HEK293T (cell line): ENCODE data around the gene SLC8A1.

Experiments
- CTCF ChIA-PET: fragments of 350-600 bp; formaldehyde crosslinking; extraction: SDS; loops from one replicate; lab custom pipeline; 2021; ENCODE audit warnings: antibody characterized with exemption, inconsistent platforms; lab: Yijun Ruan, JAX
- POLR2A ChIA-PET: fragments of 350-600 bp; formaldehyde crosslinking; extraction: SDS; loops from one replicate; lab custom pipeline; 2020; ENCODE audit warnings: antibody characterized with exemption, inconsistent platforms; lab: Yijun Ruan, JAX
- DNase-seq: peaks from one replicate; pipeline ENCODE4 v3.0.0; 2012; ENCODE audit warnings: mixed read lengths; ENCODE audit errors: extremely low spot score
- ARNT ChIP-seq: fragments of 450-650 bp; IDR thresholded peaks from 2 replicates; pipeline ENCODE4 v1.6.1; 2017; ENCODE audit warnings: mild to moderate bottlenecking
- BHLHE40 ChIP-seq: fragments of 450-650 bp; IDR thresholded peaks from 2 replicates; pipeline ENCODE4 v1.6.1; 2016; ENCODE audit warnings: mild to moderate bottlenecking, moderate library complexity, borderline replicate concordance
- CTBP1 ChIP-seq: fragments of 450-650 bp; IDR thresholded peaks from 2 replicates; pipeline ENCODE4 v1.6.1; 2016; ENCODE audit warnings: borderline replicate concordance
- ELF4 ChIP-seq: fragments of 450-650 bp; IDR thresholded peaks from 2 replicates; pipeline ENCODE4 v1.6.1; 2017; ENCODE audit warnings: antibody characterized with exemption
- FOXA1 ChIP-seq: fragments of 450-650 bp; IDR thresholded peaks from 2 replicates; pipeline ENCODE4 v1.6.1; 2016; ENCODE audit warnings: mild to moderate bottlenecking
- FOXK2 ChIP-seq: fragments of 450-650 bp; IDR thresholded peaks from 2 replicates; pipeline ENCODE4 v1.6.1; 2016; ENCODE audit warnings: mild to moderate bottlenecking
- FOXM1 ChIP-seq: fragments of 450-650 bp; IDR thresholded peaks from 2 replicates; pipeline ENCODE4 v1.6.1; 2017; ENCODE audit warnings: mild to moderate bottlenecking, borderline replicate concordance
- HDGF ChIP-seq: fragments of 450-650 bp; IDR thresholded peaks from 2 replicates; pipeline ENCODE4 v1.6.1; 2017; ENCODE audit warnings: antibody characterized with exemption, borderline replicate concordance
- L3MBTL2 ChIP-seq: fragments of 450-650 bp; conservative IDR thresholded peaks from 2 replicates; pipeline ENCODE4 v1.6.1; 2016; ENCODE audit warnings: mild to moderate bottlenecking
- LEF1 ChIP-seq: fragments of 450-650 bp; IDR thresholded peaks from 2 replicates; pipeline ENCODE4 v1.6.1; 2017; ENCODE audit warnings: mild to moderate bottlenecking, borderline replicate concordance
- NFRKB ChIP-seq: fragments of 450-650 bp; IDR thresholded peaks from 2 replicates; pipeline ENCODE4 v1.6.1; 2016; ENCODE audit warnings: mild to moderate bottlenecking, moderate library complexity
- PKNOX1 ChIP-seq: fragments of 450-650 bp; IDR thresholded peaks from 2 replicates; pipeline ENCODE4 v1.6.1; 2016
- SP1 ChIP-seq: fragments of 450-650 bp; IDR thresholded peaks from 2 replicates; pipeline ENCODE4 v1.6.1; 2017
- SUZ12 ChIP-seq: fragments of 450-650 bp; IDR thresholded peaks from 2 replicates; pipeline ENCODE4 v1.6.1; 2016; ENCODE audit warnings: mild to moderate bottlenecking
- TARDBP ChIP-seq: fragments of 450-650 bp; IDR thresholded peaks from 2 replicates; pipeline ENCODE4 v1.6.1; 2016
- ZNF384 ChIP-seq: fragments of 450-650 bp; IDR thresholded peaks from 2 replicates; pipeline ENCODE4 v1.6.1; 2016

SLC8A1 gene

DNA sequence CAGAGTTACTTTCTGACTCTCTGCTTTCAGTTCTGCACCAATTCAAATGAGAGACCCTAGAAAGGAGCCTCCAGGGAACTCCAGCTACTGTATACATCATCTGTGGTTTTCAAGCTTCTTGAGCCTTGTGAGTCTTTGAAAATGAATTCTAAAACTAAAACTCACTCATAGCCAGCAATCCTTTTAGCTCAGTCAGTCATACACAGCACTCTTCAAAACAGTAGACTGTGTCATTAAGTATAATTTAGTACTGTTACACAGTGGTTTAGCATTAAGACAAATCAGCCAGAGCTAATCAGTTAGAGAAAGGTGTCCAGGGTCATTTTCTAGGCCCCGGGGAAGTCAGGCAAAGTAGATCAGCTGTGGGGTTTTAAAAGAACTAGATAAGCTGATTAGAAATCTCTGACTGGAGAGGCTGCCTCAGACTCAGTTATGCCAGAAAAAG, 350.7 kb downstream of the SLC8A1 start:
- POLR2A ChIA-PET, result no interaction called here
- TF ChIP-seq BHLHE40, result no peak
- no peak for TF ChIP-seq ARNT
- TF ChIP-seq NFRKB, result no peak
- no peak for TF ChIP-seq ELF4
- DNase-seq, result no peak
- CTCF ChIA-PET, result interaction anchor here (0.6 kb wide), 1 partner anchor 97 kb away, joined by 3 read pairs; no protein-coding TSS in a partner anchor

DNA sequence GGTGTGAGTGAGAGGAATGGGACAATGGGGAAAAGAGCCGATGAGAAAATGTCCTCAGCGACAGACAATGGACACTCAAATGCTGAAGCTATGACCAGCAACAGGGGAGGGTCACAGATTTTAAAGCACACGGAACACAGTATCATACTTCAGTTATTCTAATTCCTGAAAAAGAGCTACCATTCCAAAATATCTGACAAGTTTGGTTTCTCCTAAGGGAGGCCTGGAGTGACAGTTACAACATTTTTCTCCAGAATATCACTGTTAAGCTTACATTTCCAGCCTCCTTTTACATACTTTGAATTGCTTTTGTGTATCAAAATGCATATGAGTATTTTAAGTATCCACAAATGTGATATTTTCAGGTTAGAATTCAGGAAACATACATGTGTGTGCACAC, 351.2 kb downstream of the SLC8A1 start:
- ChIA-PET POLR2A (no interaction called here), CTCF (interaction anchor here (0.6 kb wide), 1 partner anchor 96 kb away, joined by 3 read pairs; no protein-coding TSS in a partner anchor)
- DNase-seq, result no peak
- TF ChIP-seq HDGF (no peak), ELF4 (no peak), PKNOX1 (no peak), FOXM1 (no peak), ARNT (no peak), SP1 (no peak), L3MBTL2 (no peak), BHLHE40 (no peak), LEF1 (no peak), FOXA1 (no peak), FOXK2 (no peak)

DNA sequence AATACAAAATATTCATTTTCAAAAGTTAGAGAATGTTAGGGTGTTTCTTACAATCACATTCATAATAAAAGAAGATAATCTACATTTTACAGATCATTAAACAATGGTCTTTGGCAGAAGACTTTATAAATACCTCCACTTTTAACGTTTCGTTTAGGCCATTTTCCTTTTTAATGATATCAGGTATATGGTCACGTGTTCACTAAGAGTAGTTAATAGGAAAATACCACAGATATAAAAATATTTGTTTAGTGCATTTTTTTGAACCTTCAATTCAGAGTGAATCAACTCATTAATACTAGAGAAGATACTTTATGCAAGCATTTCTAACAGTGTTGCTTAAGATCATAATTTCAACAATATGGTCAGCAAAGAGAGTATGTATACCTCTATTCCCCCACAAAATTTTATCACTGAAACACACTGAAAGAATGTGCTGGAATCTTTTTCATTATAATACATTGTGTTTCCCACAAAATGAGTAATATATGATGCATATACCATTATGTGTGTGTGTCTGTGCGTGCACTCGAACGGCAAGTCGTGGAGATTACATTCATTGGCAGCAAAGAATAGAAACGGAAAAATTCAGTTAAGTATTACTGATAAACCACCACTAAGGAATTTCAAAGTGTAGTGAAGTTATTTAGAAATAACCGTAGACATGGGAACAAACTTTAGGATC, 353.0 kb downstream of the SLC8A1 start:
- ChIA-PET POLR2A (no interaction called here), CTCF (no interaction called here)
- DNase-seq, result no peak
- TF ChIP-seq PKNOX1, result no peak
- TF ChIP-seq FOXK2, result no peak
- no peak for TF ChIP-seq SP1
- TF ChIP-seq ARNT, result no peak
- TF ChIP-seq FOXA1, result no peak
- TF ChIP-seq BHLHE40, result no peak
- TF ChIP-seq TARDBP, result no peak
- TF ChIP-seq NFRKB, result no peak
- no peak for TF ChIP-seq HDGF
- TF ChIP-seq ELF4, result no peak

- DNase-seq, result no peak
- CTCF ChIA-PET, result no interaction called here
- POLR2A ChIA-PET, result no interaction called here
These were observed 354.1 kb downstream of the SLC8A1 start for GRCh38 chr2:40097691-40098385.

GRCh38 chr2:40096360-40096759, 355.5 kb downstream of the SLC8A1 start:
- CTCF ChIA-PET, result no interaction called here
- no peak for TF ChIP-seq L3MBTL2
- no peak for TF ChIP-seq BHLHE40
- TF ChIP-seq SUZ12, result no peak
- no peak for TF ChIP-seq FOXM1
- TF ChIP-seq NFRKB, result no peak
- TF ChIP-seq ZNF384, result no peak
- TF ChIP-seq LEF1, result no peak
- TF ChIP-seq ELF4, result no peak
- TF ChIP-seq CTBP1, result no peak
- no peak for TF ChIP-seq FOXK2

More at GRCh38 chr2:40097691-40098385, 354.1 kb downstream of the SLC8A1 start:
- TF ChIP-seq SUZ12, result no peak
- no peak for TF ChIP-seq ELF4
- TF ChIP-seq BHLHE40, result no peak
- no peak for TF ChIP-seq L3MBTL2
- TF ChIP-seq ARNT, result no peak
- no peak for TF ChIP-seq CTBP1
- TF ChIP-seq HDGF, result no peak
- no peak for TF ChIP-seq NFRKB
- no peak for TF ChIP-seq ZNF384
- no peak for TF ChIP-seq SP1
- no peak for TF ChIP-seq TARDBP
- no peak for TF ChIP-seq FOXM1
- no peak for TF ChIP-seq LEF1
- TF ChIP-seq FOXA1, result no peak
- TF ChIP-seq FOXK2, result no peak
- no peak for TF ChIP-seq PKNOX1

GRCh38 chr2:40095000-40095399, 356.9 kb downstream of the SLC8A1 start:
- CTCF ChIA-PET, result no interaction called here
- no peak for TF ChIP-seq CTBP1
- TF ChIP-seq FOXM1, result no peak
- TF ChIP-seq LEF1, result no peak
- TF ChIP-seq L3MBTL2, result no peak
- no peak for TF ChIP-seq ELF4
- DNase-seq, result no peak
- POLR2A ChIA-PET, result no interaction called here

More at GRCh38 chr2:40096360-40096759, 355.5 kb downstream of the SLC8A1 start:
- DNase-seq, result no peak
- POLR2A ChIA-PET, result no interaction called here
